Activated T-helper 17 cell treated with anti-CD3 and anti-CD28 coated beads, Interleukin-2, amount 50 U/mL, for 72 hours (primary cell): ENCODE data around the gene ITGAE. TPM values are rescaled to one million over a fixed set of nuclear protein-coding genes. Genes with fewer than 3 reads are reported as not detected.

Experiments used
- ATAC-seq: fragments of 150-1000 bp; cut with Tn5 transposase; replicated peaks from 2 replicates; pipeline ENCODE4 v1.10.0; 2021; ENCODE audit warnings: mild to moderate bottlenecking, moderate library complexity
- H3K27ac Mint-ChIP-seq: one replicate; pipeline ENCODE4 v1.8.0; 2022; ENCODE audit warnings: mixed read lengths
- H3K27me3 Mint-ChIP-seq: one replicate; pipeline ENCODE4 v1.8.0; 2022; ENCODE audit warnings: mixed read lengths
- H3K36me3 Mint-ChIP-seq: one replicate; pipeline ENCODE4 v1.8.0; 2022; ENCODE audit warnings: low read depth, mild to moderate bottlenecking, mixed read lengths
- H3K4me1 Mint-ChIP-seq: one replicate; pipeline ENCODE4 v1.8.0; 2022; ENCODE audit warnings: mixed read lengths
- H3K4me3 Mint-ChIP-seq: one replicate; pipeline ENCODE4 v1.8.0; 2022; ENCODE audit warnings: mild to moderate bottlenecking, mixed read lengths
- H3K9me3 Mint-ChIP-seq: one replicate; pipeline ENCODE4 v1.8.0; 2022; ENCODE audit warnings: mixed read lengths
- total RNA-seq, 2 donors: library from RNA; stranded (reverse); gene quantifications; one replicate each; pipeline ENCODE4 v1.2.3, GENCODE V29; 2022

ITGAE gene
- total RNA-seq, 2 donors from 2014 or later: 24.2 to 43.2 TPM

DNA sequence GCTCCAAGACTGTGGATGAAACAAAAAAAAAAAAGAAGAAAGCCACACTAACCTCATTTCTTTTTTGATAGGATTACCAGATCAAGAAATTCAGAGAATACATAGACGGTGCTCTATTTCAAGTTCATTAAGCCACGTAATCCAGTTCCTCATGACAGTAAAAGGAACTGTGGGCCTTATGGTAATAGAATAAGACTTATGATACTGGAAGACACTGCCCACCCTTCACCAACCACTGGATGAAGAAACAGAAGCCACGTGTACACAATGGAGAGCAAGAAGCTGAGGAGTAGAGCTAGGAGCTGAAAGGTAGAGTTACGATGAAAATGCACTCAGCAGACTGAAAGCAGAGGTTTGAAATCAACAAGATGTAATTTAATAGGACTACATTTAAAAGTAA is 33.8 kb upstream of the ITGAE start:
- Mint-ChIP-seq H3K9me3 (no peaks in the 10 kb centered on the region), H3K4me3 (no peak overlapping the region), H3K27ac (peak overlapping the region; percentile 15), H3K27me3 (no peaks in the 10 kb centered on the region), H3K4me1 (peaks cover 8% of the 10 kb centered on the region), H3K36me3 (peaks cover 76% of the 10 kb centered on the region)
- ATAC-seq: no peak

DNA sequence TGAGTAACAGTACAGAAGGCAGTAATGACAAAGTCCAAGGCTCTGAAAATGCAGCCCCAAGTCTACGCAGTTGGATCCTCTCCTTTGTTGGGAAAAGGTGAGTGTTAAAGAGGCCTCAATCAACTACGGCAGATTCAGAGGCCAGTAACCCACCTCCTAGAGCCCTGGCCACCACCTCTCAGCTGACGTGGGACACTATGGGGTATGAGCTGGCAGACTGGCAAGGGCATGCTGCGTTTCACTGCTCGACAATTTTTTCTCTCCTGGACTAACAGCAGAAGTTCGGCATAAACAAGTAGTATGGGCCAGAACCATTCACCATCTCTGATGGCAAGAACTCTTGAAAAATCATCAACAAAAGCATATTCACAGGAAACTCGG is 27.9 kb upstream of the ITGAE start:
- no peaks in the 10 kb centered on the region for H3K27me3 Mint-ChIP-seq
- ATAC-seq: no peak
- no peaks in the 10 kb centered on the region for H3K9me3 Mint-ChIP-seq
- H3K27ac Mint-ChIP-seq: peak overlapping the region; percentile 1
- H3K4me3 Mint-ChIP-seq: no peak overlapping the region
- peaks cover 77% of the 10 kb centered on the region for H3K36me3 Mint-ChIP-seq
- H3K4me1 Mint-ChIP-seq: peaks cover 4% of the 10 kb centered on the region

DNA sequence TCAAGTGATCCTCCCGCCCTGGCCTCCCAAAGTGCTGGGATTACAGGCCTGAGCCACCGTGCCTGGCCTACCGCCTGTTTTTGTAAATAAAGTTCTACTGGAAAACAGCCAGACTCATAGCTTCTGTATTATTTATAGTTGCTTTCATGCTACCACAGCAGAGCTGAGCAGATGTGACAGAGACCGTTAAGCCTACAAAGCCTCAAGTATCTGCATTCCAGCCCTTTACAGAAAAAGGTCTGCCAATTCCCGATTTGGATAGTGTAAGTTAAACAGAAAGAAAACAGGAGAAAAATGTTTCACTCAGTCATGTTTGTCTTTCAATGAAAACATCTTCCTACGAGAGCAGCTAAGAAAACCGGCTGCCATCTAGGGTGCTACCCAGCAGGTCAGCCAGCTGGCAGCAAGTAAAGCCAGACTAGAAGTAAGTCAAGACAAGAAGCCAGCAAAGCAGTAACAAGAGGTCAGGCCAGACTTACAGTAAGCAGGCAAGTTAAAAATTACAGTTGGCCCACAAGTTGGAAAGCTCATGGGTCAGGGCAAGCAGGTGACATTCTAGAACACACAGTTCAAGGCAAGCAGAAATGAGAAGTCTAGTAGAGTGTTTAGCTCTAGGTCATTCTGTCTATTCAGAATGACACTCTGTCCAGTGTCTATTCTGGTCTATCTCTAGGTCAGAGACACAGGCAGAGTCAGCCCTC is 27.3 kb upstream of the ITGAE start:
- H3K27ac Mint-ChIP-seq: peak overlapping the region; percentile 1
- ATAC-seq: no peak
- H3K9me3 Mint-ChIP-seq: no peaks in the 10 kb centered on the region
- H3K4me1 Mint-ChIP-seq: no peaks in the 10 kb centered on the region
- H3K36me3 Mint-ChIP-seq: peaks cover 76% of the 10 kb centered on the region
- H3K4me3 Mint-ChIP-seq: no peak overlapping the region
- H3K27me3 Mint-ChIP-seq: no peaks in the 10 kb centered on the region

GRCh38 chr17:3827124-3827773 is 26.3 kb upstream of the ITGAE start:
- Mint-ChIP-seq H3K27me3 (no peaks in the 10 kb centered on the region), H3K36me3 (peaks cover 79% of the 10 kb centered on the region), H3K4me3 (no peak overlapping the region), H3K4me1 (no peaks in the 10 kb centered on the region), H3K27ac (peak overlapping the region; percentile 62), H3K9me3 (no peaks in the 10 kb centered on the region)
- ATAC-seq: peak; percentile 38

DNA sequence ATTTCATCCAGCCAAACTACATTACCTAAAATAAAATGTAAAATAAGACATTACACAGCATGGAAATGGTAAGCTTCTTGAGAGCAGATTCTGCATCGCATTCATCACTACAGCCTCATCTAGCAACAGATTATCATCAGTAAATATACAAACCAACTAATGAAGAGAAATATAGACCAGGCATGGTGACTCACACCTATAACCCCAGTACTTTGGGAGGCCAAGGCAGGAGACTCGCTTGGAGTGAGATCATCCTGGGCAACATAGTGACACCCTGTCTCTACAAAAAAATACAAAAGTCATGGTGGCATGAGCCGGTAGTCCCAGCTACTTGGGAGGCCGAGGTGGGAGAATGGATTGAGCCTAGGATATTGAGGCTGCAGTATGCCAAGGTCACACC is 25.2 kb upstream of the ITGAE start:
- Mint-ChIP-seq H3K4me3 (no peak overlapping the region), H3K27me3 (no peaks in the 10 kb centered on the region), H3K27ac (no peak overlapping the region), H3K9me3 (no peaks in the 10 kb centered on the region), H3K4me1 (no peaks in the 10 kb centered on the region), H3K36me3 (peaks cover 89% of the 10 kb centered on the region)
- peak; percentile 31 for ATAC-seq

- no peak overlapping the region for H3K4me3 Mint-ChIP-seq
- no peak for ATAC-seq
- no peaks in the 10 kb centered on the region for H3K27me3 Mint-ChIP-seq
- no peak overlapping the region for H3K27ac Mint-ChIP-seq
- H3K36me3 Mint-ChIP-seq: peaks cover 99% of the 10 kb centered on the region
- no peaks in the 10 kb centered on the region for H3K9me3 Mint-ChIP-seq
- no peaks in the 10 kb centered on the region for H3K4me1 Mint-ChIP-seq
Measured at GRCh38 chr17:3821101-3821500, 20.1 kb upstream of the ITGAE start.

DNA sequence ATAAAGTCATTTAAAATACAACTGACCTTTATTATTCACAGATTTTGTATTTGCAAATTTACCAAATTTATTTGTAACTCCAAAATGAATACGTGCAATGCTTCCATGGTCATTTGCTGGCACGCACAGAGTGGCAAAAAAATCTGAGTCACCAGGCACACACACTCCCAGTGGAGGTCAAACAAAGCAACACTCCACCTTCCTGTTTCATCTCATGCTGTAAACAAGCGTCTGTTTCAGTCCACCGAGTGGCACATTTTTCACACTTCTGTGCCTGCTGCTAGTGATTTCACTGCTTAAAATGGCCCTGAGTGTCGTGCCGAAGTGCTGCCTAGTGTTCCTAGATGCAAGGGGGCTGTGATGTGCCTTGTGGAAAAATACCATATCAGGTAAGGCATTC is 17.8 kb upstream of the ITGAE start:
- Mint-ChIP-seq H3K4me3 (no peak overlapping the region), H3K9me3 (no peaks in the 10 kb centered on the region), H3K4me1 (no peaks in the 10 kb centered on the region), H3K36me3 (peaks cover 99% of the 10 kb centered on the region), H3K27me3 (no peaks in the 10 kb centered on the region), H3K27ac (no peak overlapping the region)
- no peak for ATAC-seq

DNA sequence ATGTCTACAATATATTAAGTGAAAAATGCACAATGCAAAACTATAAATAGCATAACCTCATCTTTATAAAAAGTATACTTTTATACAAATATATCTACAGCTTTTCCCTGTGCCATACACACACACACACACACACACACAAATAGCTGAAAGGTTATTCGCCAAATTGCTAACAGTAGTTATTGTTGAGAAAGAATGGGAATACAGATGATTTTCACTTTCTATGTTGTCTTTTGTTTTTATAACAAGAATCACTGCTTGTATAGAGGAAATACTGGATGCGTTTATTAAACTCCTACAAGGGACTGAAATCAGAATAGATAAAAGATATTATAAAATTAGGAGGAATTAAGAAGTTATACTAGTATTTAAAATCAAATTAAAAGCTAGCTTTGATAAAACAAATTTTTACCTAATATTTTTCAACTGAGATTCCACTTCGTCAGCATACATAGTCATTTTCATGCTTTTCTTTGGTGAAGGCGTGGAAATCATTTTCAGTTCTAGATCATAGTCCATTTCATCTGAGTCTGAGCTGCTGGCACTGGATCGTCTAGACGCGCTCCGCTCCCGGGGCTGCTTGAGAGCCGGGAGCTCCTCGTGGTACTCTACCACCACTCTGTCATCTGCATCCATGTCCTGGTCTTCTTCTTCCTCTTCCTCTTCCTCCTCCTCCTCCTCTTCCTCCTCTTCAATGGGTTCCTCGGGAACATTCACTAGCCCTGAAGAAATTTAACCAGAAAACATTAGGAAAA is 17.0 kb upstream of the ITGAE start:
- no peak overlapping the region for H3K27ac Mint-ChIP-seq
- ATAC-seq: no peak

GRCh38 chr17:3815925-3816324 is 14.9 kb upstream of the ITGAE start:
- Mint-ChIP-seq H3K4me1 (no peaks in the 10 kb centered on the region), H3K27ac (no peak overlapping the region), H3K27me3 (no peaks in the 10 kb centered on the region), H3K36me3 (peaks cover 99% of the 10 kb centered on the region), H3K9me3 (no peaks in the 10 kb centered on the region), H3K4me3 (no peak overlapping the region)
- no peak for ATAC-seq

More for the DNA sequence above, 17.0 kb upstream of the ITGAE start:
- Mint-ChIP-seq H3K9me3 (no peaks in the 10 kb centered on the region), H3K27me3 (no peaks in the 10 kb centered on the region), H3K36me3 (peaks cover 99% of the 10 kb centered on the region), H3K4me3 (no peak overlapping the region), H3K4me1 (no peaks in the 10 kb centered on the region)

DNA sequence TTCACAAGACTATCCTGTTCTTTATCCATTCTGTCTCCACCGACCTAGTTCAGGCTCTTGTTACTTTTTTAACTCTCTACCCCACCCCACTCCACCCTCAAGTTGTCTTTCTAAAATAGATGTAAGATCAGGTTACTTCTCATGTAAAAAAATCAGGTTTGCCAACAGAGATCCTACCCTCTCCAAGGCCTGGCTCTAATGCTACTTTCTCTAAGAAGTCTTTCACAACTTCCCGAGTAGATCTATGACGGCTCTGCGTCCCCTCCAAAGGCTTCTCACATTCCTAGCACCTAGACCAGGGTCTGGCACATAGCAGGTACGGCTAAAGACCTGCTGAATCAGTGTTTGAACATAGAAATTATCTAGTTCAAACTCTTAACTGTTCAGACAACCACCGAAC is 14.1 kb upstream of the ITGAE start:
- no peaks in the 10 kb centered on the region for H3K9me3 Mint-ChIP-seq
- ATAC-seq: no peak
- peaks cover 97% of the 10 kb centered on the region for H3K36me3 Mint-ChIP-seq
- no peak overlapping the region for H3K27ac Mint-ChIP-seq
- H3K4me3 Mint-ChIP-seq: no peak overlapping the region
- H3K27me3 Mint-ChIP-seq: no peaks in the 10 kb centered on the region
- no peaks in the 10 kb centered on the region for H3K4me1 Mint-ChIP-seq

DNA sequence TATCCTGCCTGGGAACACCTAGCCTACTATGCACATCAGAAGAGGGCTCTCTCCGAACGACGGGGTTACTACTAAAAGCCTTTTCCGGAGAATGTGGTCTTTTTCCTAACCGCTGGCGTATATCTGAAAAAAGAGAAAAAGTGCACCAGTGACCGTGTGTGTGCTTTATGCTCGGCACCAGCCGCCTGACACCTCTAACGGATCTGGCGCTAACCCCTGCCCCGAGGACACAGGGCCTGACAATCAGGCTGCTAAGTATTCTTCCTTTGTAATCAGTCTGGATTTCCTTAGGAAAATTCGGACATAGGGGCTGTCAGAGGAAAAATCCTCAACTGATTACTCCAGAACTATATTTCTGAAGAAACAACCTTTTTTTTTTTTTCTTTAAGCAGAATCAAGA is 13.4 kb upstream of the ITGAE start:
- Mint-ChIP-seq H3K4me3 (no peak overlapping the region), H3K27ac (no peak overlapping the region), H3K27me3 (no peaks in the 10 kb centered on the region), H3K4me1 (peaks cover 4% of the 10 kb centered on the region), H3K36me3 (peaks cover 97% of the 10 kb centered on the region), H3K9me3 (no peaks in the 10 kb centered on the region)
- ATAC-seq: no peak

- H3K36me3 Mint-ChIP-seq: peaks cover 93% of the 10 kb centered on the region
- ATAC-seq: no peak
- no peaks in the 10 kb centered on the region for H3K9me3 Mint-ChIP-seq
- no peak overlapping the region for H3K4me3 Mint-ChIP-seq
- H3K27ac Mint-ChIP-seq: no peak overlapping the region
- H3K27me3 Mint-ChIP-seq: no peaks in the 10 kb centered on the region
- peaks cover 11% of the 10 kb centered on the region for H3K4me1 Mint-ChIP-seq
Measured at GRCh38 chr17:3813171-3813570, 12.2 kb upstream of the ITGAE start.

DNA sequence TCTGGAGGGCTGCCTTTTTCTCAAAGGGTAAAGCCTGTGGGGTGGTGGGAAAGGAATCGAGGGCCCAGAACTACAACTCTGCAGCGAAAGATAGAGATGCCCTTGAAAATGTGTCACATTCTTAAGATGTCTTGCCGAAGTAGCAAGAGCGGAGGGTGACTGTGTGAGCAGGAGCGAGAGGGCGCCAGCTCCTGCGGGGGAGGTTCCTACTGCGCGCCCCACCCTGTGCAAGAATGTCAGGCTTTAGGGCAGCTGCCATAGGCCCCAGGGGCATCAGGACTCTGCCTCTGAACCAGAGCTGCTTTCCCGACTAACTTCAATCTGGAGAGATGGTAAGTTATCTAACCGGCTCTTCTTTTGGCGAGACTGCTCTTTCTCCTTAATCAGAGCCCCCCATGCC is 11.8 kb upstream of the ITGAE start:
- Mint-ChIP-seq H3K36me3 (peaks cover 93% of the 10 kb centered on the region), H3K4me3 (no peak overlapping the region), H3K9me3 (no peaks in the 10 kb centered on the region), H3K27me3 (no peaks in the 10 kb centered on the region), H3K27ac (no peak overlapping the region), H3K4me1 (peaks cover 12% of the 10 kb centered on the region)
- no peak for ATAC-seq

GRCh38 chr17:3812284-3812683 is 11.3 kb upstream of the ITGAE start:
- Mint-ChIP-seq H3K27ac (no peak overlapping the region), H3K27me3 (no peaks in the 10 kb centered on the region), H3K4me3 (no peak overlapping the region), H3K4me1 (peaks cover 12% of the 10 kb centered on the region), H3K36me3 (peaks cover 93% of the 10 kb centered on the region), H3K9me3 (no peaks in the 10 kb centered on the region)
- no peak for ATAC-seq

- Mint-ChIP-seq H3K27ac (peak overlapping the region; percentile 44), H3K27me3 (no peaks in the 10 kb centered on the region), H3K9me3 (no peaks in the 10 kb centered on the region), H3K4me3 (no peak overlapping the region), H3K4me1 (peaks cover 12% of the 10 kb centered on the region), H3K36me3 (peaks cover 78% of the 10 kb centered on the region)
- ATAC-seq: no peak
Measured at GRCh38 chr17:3810019-3810418, 9.0 kb upstream of the ITGAE start.
